Head of caudate nucleus (tissue), 42 donors: ENCODE results near the gene SNF8.
A peak's percentile ranks its signal among the peaks of the same experiment; 100 is the strongest.

Experiments
- DNase-seq, 42 donors: peaks; one replicate each; pipeline versions ENCODE4 v3.0.0 to v3.0.0-alpha.2; 2020 to 2021; ENCODE audit warnings: mixed read lengths in 7 of 42
- intact Hi-C: fragments of 100-400 bp; cut with DNase I; formaldehyde crosslinking; loops from one replicate; pipeline ENCODE4 v1.15.0; 2022

The SNF8 gene, protein sequence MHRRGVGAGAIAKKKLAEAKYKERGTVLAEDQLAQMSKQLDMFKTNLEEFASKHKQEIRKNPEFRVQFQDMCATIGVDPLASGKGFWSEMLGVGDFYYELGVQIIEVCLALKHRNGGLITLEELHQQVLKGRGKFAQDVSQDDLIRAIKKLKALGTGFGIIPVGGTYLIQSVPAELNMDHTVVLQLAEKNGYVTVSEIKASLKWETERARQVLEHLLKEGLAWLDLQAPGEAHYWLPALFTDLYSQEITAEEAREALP

DNA sequence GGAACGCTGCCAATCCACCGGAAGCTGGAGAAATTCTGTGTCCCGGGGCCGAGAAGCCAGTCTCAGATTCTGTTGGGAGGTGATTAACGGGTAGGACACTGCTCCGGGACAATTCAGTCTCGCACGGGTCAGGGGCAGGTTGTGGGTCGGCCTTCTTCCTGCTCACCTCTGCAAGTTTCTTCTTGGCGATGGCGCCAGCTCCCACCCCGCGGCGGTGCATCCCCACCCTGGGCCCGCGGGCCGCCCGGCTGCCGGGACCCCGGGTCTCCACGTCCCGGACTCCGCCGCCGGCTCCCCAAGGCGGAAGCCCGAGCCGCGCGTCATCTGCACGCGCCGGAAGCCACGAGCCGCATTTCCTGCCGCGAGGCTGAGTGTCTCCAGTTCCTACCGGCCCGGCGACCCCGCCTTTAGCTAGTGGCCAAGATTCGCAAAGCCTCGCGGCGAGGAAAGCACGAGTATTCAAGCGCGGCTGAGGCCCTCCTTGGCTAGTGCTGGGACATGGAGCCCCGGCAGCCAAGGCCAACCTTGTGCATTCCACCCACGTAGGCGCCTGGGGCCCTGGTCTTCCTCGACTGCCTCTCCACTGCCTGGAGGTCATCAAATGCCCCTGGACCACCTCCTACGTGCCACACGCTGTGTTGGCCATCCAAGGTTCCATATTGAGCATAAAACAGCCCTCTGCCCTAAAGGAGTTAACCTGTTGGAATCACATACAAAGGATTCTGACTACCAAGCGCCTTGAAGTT, at the start of gene SNF8:
Gene SNF8 (minus strand): TSS at position 328 of the 746 bp plus-strand sequence. CDS start 108 bp downstream, at position 220.
- intact Hi-C loops = loop anchor here (2.0 kb wide), 1 partner anchor 36 kb away; the partner anchor contains the start of gene UBE2Z
- peak; percentile 86 to 96 (median 92) for DNase-seq

DNA sequence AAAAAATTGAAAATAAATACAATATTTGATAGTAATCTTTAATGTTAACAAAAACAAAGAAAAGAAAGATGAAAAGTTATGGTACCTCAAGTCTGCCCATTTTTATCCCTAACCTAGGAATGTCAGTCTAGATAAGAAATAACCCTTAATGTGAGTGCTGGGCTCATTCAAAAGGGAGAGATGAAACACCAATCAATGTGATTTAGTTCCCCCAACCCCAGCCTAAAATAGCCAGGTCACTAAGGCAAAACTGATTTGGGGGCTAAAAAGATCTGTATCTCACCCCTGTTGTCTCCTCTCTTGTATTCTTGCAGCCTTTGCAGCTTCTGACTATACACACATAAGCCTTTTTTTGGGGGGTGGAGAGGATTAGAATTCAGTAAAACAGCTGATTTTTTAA, 49.3 kb upstream of the SNF8 start:
- intact Hi-C loops = loop anchor here (10.0 kb wide), 1 partner anchor 249 kb away; no protein-coding TSS in a partner anchor
- no peak for DNase-seq

- intact Hi-C loops = loop anchor here (10.0 kb wide), 1 partner anchor 249 kb away; no protein-coding TSS in a partner anchor
- DNase-seq = no peak
Measured at GRCh38 chr17:48993305-48993704, 48.7 kb upstream of the SNF8 start.

DNA sequence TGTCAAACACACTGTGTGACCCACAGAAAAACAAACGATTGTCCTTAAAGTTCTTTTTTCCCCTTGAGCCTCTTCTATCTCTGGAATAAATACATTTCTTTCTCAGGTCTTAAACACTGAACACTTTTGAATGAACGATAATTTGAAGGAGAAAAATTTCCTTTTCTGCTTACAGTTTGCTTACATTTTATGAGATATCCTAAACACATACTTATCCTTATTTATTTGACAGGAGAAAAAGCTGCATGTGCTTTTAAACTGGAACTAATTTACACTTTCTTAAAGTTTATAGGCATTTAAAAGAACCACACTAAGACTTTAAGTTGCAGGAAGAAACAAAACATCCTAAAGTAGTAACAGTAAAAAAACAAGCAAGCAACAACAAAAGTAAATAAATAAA, 47.8 kb upstream of the SNF8 start:
- intact Hi-C loops = loop anchor here (10.0 kb wide), 1 partner anchor 248 kb away; no protein-coding TSS in a partner anchor
- no peak for DNase-seq

DNA sequence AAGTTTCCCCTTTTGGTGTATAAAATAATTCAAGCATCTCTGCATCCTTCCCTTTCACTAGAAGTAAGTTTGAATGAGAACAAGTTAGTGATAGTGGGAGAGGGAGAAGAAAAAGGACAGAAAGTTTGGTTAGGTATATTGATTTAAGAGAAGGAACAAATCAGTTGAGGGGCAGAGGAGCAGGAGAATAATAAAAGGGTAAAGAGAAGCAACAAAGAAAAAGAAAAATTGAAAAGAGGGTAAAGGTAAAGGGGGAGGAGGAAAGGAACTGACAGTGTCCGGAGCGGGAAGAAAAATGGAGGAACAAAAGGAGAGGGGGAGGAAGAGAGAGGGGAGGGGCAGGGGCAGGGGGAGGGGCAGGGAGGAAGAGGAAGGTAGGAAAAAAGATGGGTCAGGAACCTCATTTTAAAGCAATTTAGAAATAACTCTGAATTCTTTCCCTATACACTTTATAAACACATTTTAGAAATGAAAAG, 46.3 kb upstream of the SNF8 start:
- no peak for DNase-seq
- intact Hi-C loops = loop anchor here (10.0 kb wide), 1 partner anchor 246 kb away; no protein-coding TSS in a partner anchor

DNA sequence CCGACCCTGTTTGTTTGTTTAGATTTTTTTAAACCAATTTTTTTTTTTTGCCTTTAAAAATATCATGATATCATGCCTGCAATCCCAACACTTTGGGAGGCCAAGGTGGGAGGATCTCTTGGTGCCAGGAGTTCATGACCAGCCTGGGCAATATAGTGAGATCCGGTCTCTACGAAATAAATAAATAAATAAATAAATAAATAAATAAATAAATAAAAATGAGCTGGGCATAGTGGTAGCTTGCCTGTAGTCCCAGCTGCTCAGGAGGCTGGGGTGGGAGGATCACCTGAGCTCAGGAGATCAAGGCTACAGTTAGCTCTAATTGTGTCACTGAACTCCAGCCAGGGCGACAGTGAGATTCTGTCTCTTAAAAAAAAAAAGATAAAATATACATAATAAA, 44.5 kb upstream of the SNF8 start:
- DNase-seq = peak in 1 of 42 donors; percentile 14
- intact Hi-C loops = no loop called here

DNA sequence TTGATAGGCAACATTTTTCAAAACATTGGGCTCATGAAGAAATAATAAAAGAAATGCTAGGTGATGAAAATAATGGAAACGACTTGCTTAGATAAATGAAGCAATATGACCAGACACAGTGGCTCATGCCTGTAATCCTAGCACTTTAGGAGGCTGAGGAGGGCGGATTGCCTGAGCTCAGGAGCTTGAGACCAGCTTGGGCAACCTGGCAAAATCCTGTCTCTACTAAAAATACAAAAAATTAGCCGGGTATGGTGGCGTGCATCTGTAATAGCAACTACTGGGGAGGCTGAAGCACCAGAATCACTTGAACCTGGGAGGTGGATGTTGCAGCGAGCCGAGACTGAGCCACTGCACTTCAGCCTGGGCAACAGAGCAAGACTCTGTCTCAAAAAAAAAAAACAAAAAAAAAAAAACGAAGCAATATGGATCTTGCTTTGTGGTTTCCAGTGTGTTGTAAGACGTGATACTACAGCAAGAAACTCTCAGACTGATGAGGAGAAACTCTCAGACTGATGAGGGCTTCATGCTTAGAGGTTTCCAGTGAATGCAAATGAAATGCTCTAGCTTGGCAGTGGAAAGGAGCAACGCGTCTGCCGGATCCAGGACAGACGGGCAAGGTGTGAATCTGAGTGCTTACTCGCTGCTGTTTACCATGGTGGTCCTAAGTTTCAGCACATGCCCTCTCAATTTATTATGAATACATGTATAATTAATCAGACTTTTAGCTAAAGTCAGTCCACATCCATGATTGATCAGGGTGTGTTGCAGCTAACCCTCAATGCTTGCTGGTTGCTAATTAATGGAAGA, 41.0 kb upstream of the SNF8 start:
- intact Hi-C loops = no loop called here

GRCh38 chr17:48981927-48982539, 37.4 kb upstream of the SNF8 start:
- intact Hi-C loops = no loop called here
- DNase-seq = peak in 1 of 42 donors; percentile 13

More for the DNA sequence above, 41.0 kb upstream of the SNF8 start:
- DNase-seq = peak in 2 of 42 donors; percentile 6 to 9

DNA sequence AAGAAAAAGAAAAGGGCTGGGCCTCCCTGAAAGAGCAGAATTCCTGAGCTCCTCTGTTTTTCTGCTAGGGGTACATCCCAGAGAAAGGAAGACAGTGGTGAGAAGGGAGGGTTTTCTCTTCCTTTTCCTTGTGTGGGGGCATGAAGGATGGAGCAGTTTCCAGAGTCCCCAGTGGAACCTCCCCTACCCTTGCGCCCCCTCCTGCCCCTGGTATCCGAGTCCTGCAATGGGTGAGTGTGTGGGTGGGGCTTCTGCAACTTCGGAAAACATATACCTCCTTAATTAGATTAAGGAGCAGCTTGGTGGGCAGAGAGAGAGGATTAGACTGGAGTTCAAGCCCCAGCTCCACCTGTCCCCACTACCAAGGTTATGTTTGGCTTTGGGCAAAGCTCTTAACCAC, 29.2 kb upstream of the SNF8 start:
- intact Hi-C loops = no loop called here
- no peak for DNase-seq

DNA sequence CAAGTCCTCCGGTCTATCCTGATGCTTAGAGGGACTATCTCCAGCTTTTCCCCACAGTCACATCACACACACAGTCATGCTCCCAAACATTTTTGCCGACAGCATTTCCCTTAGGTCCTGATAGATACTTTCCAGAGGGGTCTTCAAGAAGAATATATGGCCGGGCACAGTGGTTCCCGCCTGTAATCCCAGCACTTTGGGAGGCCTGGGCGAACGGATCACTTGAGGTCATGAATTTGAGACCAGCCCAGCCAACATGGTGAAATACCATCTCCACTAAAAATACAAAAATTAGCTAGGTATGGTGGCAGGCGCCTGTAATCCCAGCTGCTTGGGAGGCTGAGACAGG, 28.1 kb upstream of the SNF8 start:
- intact Hi-C loops = no loop called here
- peak in 1 of 42 donors; percentile 18 for DNase-seq

DNA sequence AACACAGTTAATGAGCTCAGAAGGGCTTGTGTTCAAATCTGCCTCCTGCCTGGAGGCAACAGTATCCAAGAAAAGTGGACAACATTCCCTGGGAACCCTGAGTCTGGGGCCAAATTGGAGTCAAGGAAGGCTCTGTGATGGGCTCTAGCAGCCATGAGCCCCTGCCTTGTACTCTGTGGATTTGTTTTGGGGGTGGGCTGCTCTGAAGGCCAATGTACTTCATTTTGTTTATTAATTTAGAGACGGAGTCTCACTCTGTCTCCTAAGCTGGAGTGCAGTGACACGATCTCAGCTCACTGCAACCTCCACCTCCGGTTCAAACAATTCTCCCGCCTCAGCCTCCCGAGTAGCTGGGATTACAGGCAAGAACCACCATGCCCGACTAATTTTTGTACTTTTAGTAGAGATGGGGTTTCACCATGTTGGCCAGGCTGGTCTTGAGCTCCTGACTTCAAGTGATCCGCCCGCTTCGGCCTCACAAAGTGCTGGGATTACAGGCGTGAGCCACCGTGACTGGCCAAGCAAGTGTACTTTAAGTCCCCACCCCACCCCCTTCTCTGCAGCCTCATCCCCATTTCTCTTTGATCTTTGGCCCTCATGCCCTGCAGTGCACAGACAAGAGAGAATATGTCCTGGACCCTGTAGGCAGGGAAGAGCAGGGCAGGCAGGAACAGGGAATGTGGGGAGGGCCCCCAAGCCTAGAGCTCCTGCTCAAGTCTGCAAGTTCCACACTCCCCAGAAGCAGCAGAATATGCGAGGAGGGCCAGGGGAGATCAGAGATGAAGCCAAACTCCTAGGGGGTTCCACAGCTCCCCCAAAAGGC, 26.4 kb upstream of the SNF8 start:
- DNase-seq = peak in 1 of 42 donors; percentile 15
- intact Hi-C loops = no loop called here

DNA sequence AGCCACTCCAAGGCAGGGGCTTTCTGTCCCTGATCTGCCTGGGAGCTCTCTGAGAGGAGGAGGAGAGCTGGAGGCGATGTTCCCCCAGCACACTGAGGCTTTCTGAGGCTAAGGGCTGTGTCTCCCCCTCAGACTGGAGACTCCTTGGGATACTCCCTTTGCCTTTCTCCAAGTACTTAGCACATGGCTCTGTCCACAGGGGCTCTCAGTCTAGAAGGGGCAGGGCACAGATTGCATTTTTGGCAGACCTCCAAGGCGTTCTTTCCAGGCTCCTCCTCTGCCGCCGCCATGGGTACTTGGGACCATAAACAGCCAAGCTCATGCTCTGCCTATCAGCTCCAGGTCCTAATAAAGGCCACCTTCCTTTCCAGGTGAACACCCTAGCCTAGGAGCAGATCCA, 25.6 kb upstream of the SNF8 start:
- intact Hi-C loops = no loop called here

DNA sequence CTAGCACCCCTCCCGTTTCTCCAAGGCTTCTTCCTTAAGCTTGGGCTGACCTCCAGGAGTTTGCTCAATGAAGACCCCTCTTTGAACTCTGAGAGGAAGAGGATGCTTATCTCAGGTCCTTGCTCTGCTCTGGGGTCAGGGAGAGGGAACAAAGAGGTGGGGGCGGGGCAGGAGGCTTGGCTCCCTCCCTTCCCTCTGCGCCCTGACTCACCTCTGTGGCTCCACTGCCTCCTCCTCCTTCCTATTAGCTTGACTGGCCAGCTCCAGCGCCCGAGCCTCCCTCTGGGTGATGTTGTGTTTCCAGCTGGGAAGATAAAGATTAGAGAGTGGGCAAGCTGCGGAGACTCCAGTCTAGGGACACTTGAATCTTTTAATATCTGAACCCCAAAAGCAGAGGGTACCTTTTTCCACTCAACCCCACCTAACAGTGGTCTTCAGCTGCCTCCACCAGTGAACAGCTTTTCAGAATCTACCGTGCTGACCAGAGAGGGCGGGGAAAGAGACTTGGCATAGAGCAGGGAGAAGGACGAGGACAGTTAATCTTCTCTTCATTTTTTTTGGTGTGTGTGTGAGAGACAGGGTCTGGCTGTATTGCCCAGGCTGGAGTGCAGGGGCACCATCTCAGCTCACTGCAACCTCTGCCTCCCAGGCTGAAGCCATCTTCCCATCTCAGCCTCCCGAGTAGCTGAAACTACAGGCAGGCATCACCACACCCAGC, 17.0 kb upstream of the SNF8 start:
- intact Hi-C loops = no loop called here
- no peak for DNase-seq

More for the DNA sequence above, 25.6 kb upstream of the SNF8 start:
- peak in 1 of 42 donors; percentile 10 for DNase-seq

DNA sequence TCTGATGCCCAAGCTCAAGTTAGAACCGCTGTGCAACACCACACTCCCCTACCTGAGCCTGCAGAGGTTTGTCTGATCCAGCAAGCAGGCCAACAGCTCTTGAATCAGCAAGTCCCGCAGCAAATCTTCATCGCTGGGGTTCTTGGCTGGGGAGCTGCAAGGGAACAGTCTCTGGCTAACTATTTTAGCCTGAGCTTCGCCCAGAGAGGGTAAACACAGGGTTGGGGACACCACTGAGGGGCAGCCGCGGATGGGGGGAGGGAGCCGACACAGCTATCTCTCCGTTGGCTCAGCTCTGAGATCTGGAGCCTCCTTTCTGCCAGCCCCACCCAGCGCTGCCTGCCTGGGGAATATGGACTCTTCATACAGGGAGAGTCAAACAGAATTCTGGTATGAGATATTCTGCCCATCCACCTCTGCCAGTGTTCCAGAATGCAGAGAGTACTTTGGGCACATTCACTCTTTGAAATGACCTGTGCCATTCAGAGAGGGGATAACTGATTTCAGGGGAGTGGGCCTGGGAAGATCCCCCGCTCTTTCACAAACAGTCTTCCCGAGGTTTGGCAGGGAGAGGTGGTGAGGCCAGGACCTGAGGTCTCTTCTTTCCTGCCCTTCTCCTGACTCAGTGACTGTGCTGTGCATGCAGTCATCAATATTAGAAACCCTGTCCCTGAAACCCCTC, 16.3 kb upstream of the SNF8 start:
- intact Hi-C loops = no loop called here

DNA sequence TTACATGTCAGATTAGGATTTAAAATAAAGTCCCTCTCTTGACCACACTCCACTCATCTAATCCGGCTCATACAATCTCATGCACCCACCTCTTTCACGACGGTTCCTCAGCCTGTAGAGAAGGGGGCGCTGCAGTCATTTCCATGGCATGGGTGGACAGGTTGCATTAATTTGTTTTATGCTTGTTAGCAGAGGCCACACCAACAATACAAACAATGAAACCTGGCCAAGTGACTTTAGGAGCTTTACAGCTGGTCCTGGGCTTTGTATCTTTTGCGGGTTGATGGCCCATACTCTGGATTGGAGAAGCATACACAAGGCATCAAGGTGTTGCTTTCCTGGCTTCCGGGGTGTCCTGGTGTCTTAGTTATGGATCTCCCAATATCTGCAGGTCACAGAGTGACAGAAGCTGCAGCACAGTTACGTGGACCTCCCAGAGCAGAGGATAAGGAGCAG, 9.7 kb upstream of the SNF8 start:
- intact Hi-C loops = no loop called here
- DNase-seq = no peak

More for the DNA sequence above, 16.3 kb upstream of the SNF8 start:
- DNase-seq = no peak

DNA sequence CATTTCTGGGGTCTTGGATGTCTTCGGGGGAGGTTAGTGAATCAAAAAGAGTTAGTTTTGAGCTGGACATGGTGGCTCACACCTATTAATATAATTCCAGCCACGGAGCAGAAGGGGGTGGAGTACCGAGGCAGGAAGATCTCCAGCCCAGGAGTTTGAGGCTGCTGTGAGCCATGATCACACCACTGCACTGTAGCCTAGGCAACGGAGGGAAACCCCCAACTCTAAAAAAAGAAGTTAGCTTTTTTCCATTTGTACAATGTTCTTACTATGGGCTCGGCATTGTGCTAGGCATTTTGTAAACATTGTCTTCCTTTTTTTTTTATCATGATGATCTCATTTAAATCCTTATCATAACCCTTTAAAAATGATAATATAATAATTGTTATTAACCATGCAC, 8.3 kb upstream of the SNF8 start:
- no peak for DNase-seq
- intact Hi-C loops = no loop called here

DNA sequence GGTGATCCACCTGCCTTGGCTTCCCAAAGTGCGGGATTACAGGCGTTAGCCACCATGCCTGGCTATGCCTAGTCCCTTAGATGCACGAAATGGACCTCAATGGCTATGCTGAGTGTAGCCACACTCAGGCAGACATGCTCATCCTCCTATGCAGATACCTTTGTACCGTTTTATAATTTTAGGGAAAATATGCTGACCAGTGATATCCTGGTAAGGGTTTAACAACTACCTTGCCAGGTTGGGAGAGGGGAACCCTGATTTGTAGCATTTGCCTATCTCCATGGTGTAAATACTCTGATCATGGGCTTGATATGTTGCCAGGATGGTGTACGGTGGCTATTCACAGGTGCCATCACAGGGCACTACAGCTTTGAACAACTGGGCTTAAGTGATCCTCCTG, 6.9 kb upstream of the SNF8 start:
- intact Hi-C loops = no loop called here
- DNase-seq = no peak
